Tibial nerve (tissue), 4 donors: ENCODE data around the gene SUGP1.

Source experiments
- EP300 ChIP-seq, 2 donors: sonication (generic); formaldehyde crosslinking; IDR thresholded peaks; one replicate each; pipeline ENCODE4 v1.6.1; 2017; ENCODE audit warnings: antibody characterized with exemption in 2 of 2, mild to moderate bottlenecking in 1 of 2
- TF ChIP-seq, protein P1 (sequence below), 5 experiments: fragments of 200-600 bp in 3 of 5; fragments of 450-650 bp in 2 of 5; sonication (generic) in 3 of 5; IDR thresholded peaks; one replicate each; pipeline ENCODE4 v1.5.1; 2016 to 2019; ENCODE audit warnings: antibody characterized with exemption in 5 of 5, mild to moderate bottlenecking in 3 of 5, moderate library complexity in 2 of 5

DNA sequence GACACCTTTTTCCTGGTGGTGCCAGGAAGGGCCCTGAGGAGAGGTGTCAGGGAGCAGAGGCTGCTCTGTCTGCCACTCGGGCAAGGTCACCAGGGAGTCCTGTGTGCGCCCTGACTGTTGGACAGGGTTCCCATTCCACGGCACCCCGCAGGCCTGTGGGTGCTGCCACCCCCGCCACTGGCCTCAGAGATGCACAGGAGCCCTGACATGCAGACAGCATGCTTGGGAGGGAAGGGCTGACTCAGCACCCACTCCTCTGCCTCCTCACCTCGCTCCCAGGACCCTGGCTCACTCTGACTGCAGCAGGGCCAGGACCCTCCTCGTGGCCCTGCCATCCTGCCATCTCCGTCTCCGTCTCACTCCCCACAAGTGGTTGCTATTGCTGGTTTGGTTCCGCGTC lies 25.7 kb upstream of the SUGP1 start:
- TF ChIP-seq, protein P1, sequence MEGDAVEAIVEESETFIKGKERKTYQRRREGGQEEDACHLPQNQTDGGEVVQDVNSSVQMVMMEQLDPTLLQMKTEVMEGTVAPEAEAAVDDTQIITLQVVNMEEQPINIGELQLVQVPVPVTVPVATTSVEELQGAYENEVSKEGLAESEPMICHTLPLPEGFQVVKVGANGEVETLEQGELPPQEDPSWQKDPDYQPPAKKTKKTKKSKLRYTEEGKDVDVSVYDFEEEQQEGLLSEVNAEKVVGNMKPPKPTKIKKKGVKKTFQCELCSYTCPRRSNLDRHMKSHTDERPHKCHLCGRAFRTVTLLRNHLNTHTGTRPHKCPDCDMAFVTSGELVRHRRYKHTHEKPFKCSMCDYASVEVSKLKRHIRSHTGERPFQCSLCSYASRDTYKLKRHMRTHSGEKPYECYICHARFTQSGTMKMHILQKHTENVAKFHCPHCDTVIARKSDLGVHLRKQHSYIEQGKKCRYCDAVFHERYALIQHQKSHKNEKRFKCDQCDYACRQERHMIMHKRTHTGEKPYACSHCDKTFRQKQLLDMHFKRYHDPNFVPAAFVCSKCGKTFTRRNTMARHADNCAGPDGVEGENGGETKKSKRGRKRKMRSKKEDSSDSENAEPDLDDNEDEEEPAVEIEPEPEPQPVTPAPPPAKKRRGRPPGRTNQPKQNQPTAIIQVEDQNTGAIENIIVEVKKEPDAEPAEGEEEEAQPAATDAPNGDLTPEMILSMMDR (IDR thresholded peaks at IDR 0.05) = no peak
- TF ChIP-seq EP300 (IDR thresholded peaks at IDR 0.05) = no peak
